ENCODE data around the gene CACNB4. TPM values are rescaled to one million over a fixed set of nuclear protein-coding genes. Genes with fewer than 3 reads are reported as not detected.

CACNB4 gene
- polyA plus RNA-seq, 1 of the 3 experiments (the other 2 are of a cell fraction) = 0.18 TPM

- no peaks in the 10 kb centered on the region for H3K9me3 ChIP-seq
These were observed 115.6 kb downstream of the CACNB4 start for GRCh38 chr2:151983221-151983620.

GRCh38 chr2:151981886-151982285 lies 117.0 kb downstream of the CACNB4 start:
- no peaks in the 10 kb centered on the region for H3F3A ChIP-seq (replicated peaks; ENCODE audit: insufficient read depth)
- no peaks in the 10 kb centered on the region for H3K9me2 ChIP-seq
- no peaks in the 10 kb centered on the region for H3K4me1 ChIP-seq (ENCODE audit: control insufficient read depth in 1 of 2, insufficient read depth in 2 of 2, low read depth in 1 of 2, low read length in 1 of 2)
- no peak overlapping the region for H2AFZ ChIP-seq (ENCODE audit: low read depth)
- DNase-seq = no peak
- H3K4me3 ChIP-seq (ENCODE audit: low read depth in 2 of 2, low read length in 1 of 2) = no peak overlapping the region
- ChIA-PET CTCF (interaction anchor here (1.2 to 1.5 kb wide), 2 partner anchors 17 to 44 kb away, joined by 4 to 5 read pairs; no protein-coding TSS in a partner anchor), POLR2A (no interaction called here)
- no peaks in the 10 kb centered on the region for H4K20me1 ChIP-seq (ENCODE audit: insufficient read depth)
- no peak overlapping the region for H3K4me2 ChIP-seq
- H3K27ac ChIP-seq (ENCODE audit: low read depth in 2 of 2, low read length in 1 of 2) = no peak overlapping the region
- H3K79me2 ChIP-seq (ENCODE audit: insufficient read depth) = no peaks in the 10 kb centered on the region
- no peaks in the 10 kb centered on the region for H3K27me3 ChIP-seq (ENCODE audit: insufficient read depth)
- 33% methylated on average over 1 of the region's 1 CpG for WGBS (ENCODE audit: low lambda C conversion rate)
- H3K9me3 ChIP-seq = no peaks in the 10 kb centered on the region
- no peak overlapping the region for H3K9ac ChIP-seq
- H3K36me3 ChIP-seq (replicated peaks in 1 of 2; ENCODE audit: control insufficient read depth in 1 of 2, insufficient read depth in 2 of 2, low read length in 1 of 2) = no peaks in the 10 kb centered on the region
- TF ChIP-seq PBX3 (IDR thresholded peaks at IDR 0.05) (no peak), NRF1 (IDR thresholded peaks at IDR 0.05; ENCODE audit: low read depth, low read length) (no peak), ELF1 (IDR thresholded peaks at IDR 0.05) (no peak), GATA2 (CRISPR knock-in tag; IDR thresholded peaks at IDR 0.05) (no peak), MXI1 (IDR thresholded peaks at IDR 0.05; ENCODE audit: low read depth, low read length) (no peak), SMC3 (IDR thresholded peaks at IDR 0.05; ENCODE audit: low read depth, low read length) (no peak), MAX (IDR thresholded peaks at IDR 0.05; ENCODE audit: low read depth) (no peak), FOXJ3 (CRISPR knock-in tag; IDR thresholded peaks at IDR 0.05) (no peak), IRF3 (IDR thresholded peaks at IDR 0.05; ENCODE audit: low read depth, low read length) (no peak), TCF12 (IDR thresholded peaks at IDR 0.05) (no peak)

More at GRCh38 chr2:151983221-151983620, 115.6 kb downstream of the CACNB4 start:
- ChIA-PET POLR2A (no interaction called here), CTCF (interaction anchor here (0.9 to 1.9 kb wide), 3 partner anchors 9 to 42 kb away, joined by 3 to 8 read pairs (median 6); no protein-coding TSS in a partner anchor)
- Histone ChIP-seq H3K4me2 (no peak overlapping the region), H2AFZ (ENCODE audit: low read depth) (no peak overlapping the region), H4K20me1 (ENCODE audit: insufficient read depth) (no peaks in the 10 kb centered on the region), H3K27me3 (ENCODE audit: insufficient read depth) (no peaks in the 10 kb centered on the region), H3K79me2 (ENCODE audit: insufficient read depth) (no peaks in the 10 kb centered on the region), H3K36me3 (replicated peaks in 1 of 2; ENCODE audit: control insufficient read depth in 1 of 2, insufficient read depth in 2 of 2, low read length in 1 of 2) (no peaks in the 10 kb centered on the region), H3K9me2 (no peaks in the 10 kb centered on the region), H3K27ac (ENCODE audit: low read depth in 2 of 2, low read length in 1 of 2) (no peak overlapping the region), H3K4me1 (ENCODE audit: control insufficient read depth in 1 of 2, insufficient read depth in 2 of 2, low read depth in 1 of 2, low read length in 1 of 2) (no peaks in the 10 kb centered on the region), H3F3A (replicated peaks; ENCODE audit: insufficient read depth) (no peaks in the 10 kb centered on the region), H3K9ac (no peak overlapping the region), H3K4me3 (ENCODE audit: low read depth in 2 of 2, low read length in 1 of 2) (no peak overlapping the region)
- WGBS (ENCODE audit: low lambda C conversion rate) = 56% methylated on average over 2 of the region's 2 CpGs
- no peak for TF ChIP-seq RAD21 (IDR thresholded peaks at IDR 0.05; ENCODE audit: low read length)
- TF ChIP-seq NRF1 (IDR thresholded peaks at IDR 0.05; ENCODE audit: low read depth, low read length) = no peak
- no peak for TF ChIP-seq ELF1 (IDR thresholded peaks at IDR 0.05)
- no peak for TF ChIP-seq SMC3 (IDR thresholded peaks at IDR 0.05; ENCODE audit: low read depth, low read length)
- TF ChIP-seq REST (IDR thresholded peaks at IDR 0.05; ENCODE audit: low read depth, low read length) = no peak
- TF ChIP-seq EP300 (IDR thresholded peaks at IDR 0.05; ENCODE audit: borderline replicate concordance in 1 of 2, low read depth in 1 of 2, low read length in 1 of 2) = no peak
- no peak for TF ChIP-seq FOSL2 (IDR thresholded peaks at IDR 0.05; ENCODE audit: borderline replicate concordance, low read depth)
- TF ChIP-seq GATA2 (CRISPR knock-in tag; IDR thresholded peaks at IDR 0.05) = no peak
- DNase-seq = no peak

All from SK-N-SH (cell line).